ENCODE results near the gene ASS1.

DNA sequence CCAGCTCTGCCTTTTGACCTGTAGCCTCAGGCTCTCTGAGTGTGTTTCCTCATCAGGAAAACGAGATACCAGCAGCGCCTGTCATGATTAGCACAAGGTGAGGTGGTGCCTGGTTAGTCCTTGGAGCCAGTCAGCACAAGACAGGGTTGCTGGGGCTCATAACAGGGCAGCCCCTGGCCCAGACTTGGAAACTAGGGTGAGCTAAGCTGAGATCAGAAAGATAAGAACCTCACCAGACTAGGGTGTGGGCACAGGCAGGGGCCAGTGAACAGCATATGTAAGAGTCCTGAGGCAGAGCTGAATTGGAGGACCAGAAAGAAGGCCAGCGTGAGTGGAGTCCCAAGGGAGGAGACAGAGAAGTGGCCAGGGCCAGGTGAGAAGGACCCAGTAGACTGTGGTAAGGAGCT lies 91.9 kb downstream of the ASS1 start:
- TF ChIP-seq, protein P1, sequence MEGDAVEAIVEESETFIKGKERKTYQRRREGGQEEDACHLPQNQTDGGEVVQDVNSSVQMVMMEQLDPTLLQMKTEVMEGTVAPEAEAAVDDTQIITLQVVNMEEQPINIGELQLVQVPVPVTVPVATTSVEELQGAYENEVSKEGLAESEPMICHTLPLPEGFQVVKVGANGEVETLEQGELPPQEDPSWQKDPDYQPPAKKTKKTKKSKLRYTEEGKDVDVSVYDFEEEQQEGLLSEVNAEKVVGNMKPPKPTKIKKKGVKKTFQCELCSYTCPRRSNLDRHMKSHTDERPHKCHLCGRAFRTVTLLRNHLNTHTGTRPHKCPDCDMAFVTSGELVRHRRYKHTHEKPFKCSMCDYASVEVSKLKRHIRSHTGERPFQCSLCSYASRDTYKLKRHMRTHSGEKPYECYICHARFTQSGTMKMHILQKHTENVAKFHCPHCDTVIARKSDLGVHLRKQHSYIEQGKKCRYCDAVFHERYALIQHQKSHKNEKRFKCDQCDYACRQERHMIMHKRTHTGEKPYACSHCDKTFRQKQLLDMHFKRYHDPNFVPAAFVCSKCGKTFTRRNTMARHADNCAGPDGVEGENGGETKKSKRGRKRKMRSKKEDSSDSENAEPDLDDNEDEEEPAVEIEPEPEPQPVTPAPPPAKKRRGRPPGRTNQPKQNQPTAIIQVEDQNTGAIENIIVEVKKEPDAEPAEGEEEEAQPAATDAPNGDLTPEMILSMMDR (IDR thresholded peaks at IDR 0.05), result no peak
- TF ChIP-seq POLR2A (IDR thresholded peaks at IDR 0.05), result no peak

All from thyroid gland (tissue), 4 donors.